ENCODE data around the gene RFXAP.

The RFXAP gene

DNA sequence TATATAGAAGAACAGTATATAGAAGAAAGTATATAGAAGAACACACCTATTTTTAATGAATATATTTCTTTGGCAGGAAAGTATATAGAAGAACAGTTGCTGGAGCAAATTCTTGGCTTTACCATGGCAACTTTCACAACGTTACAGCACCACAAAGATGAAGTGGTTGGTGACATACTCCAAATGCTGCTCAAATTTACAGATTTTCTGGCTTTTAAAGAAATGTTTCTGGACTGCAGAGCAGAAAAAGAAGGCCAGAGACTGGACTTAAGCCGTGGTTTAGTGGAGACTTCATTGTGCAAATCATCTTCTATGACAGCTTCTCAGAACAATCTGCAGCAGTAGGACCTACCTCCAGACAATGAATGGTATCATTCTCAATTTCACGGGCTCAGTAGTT, 24.3 kb upstream of the RFXAP start:
- DNase-seq (ENCODE audit: low read depth in 2 of 2), result no peak
- H3K4me3 ChIP-seq (replicated peaks in 1 of 2; ENCODE audit: low read depth in 2 of 2, low read length in 2 of 2), result no peak overlapping the region
- TF ChIP-seq, protein P1, sequence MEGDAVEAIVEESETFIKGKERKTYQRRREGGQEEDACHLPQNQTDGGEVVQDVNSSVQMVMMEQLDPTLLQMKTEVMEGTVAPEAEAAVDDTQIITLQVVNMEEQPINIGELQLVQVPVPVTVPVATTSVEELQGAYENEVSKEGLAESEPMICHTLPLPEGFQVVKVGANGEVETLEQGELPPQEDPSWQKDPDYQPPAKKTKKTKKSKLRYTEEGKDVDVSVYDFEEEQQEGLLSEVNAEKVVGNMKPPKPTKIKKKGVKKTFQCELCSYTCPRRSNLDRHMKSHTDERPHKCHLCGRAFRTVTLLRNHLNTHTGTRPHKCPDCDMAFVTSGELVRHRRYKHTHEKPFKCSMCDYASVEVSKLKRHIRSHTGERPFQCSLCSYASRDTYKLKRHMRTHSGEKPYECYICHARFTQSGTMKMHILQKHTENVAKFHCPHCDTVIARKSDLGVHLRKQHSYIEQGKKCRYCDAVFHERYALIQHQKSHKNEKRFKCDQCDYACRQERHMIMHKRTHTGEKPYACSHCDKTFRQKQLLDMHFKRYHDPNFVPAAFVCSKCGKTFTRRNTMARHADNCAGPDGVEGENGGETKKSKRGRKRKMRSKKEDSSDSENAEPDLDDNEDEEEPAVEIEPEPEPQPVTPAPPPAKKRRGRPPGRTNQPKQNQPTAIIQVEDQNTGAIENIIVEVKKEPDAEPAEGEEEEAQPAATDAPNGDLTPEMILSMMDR (IDR thresholded peaks at IDR 0.05; ENCODE audit: low read depth, low read length), result no peak

DNA sequence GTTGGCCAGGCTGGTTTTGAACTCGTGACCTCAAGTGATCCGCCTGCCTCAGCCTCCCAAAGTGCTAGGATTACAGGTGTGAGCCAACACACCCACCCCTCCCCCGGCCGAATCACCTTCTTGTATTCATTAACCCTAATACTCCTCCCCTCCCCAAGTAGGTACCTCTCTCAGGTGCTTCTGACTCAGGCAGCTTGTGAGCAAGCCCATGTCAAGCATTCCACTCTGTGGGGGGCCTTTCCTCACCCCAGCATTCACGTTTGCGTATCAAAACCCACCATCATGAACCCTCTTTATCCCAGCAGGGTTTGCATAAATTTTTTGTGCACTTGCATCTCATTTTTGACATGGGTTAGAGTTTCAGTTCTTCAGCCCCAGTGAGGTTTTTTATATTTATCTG, 23.6 kb upstream of the RFXAP start:
- TF ChIP-seq, protein P1 (IDR thresholded peaks at IDR 0.05; ENCODE audit: low read depth, low read length), result no peak
- H3K4me3 ChIP-seq (replicated peaks in 1 of 2; ENCODE audit: low read depth in 2 of 2, low read length in 2 of 2), result no peak overlapping the region
- DNase-seq (ENCODE audit: low read depth in 2 of 2), result no peak

DNA sequence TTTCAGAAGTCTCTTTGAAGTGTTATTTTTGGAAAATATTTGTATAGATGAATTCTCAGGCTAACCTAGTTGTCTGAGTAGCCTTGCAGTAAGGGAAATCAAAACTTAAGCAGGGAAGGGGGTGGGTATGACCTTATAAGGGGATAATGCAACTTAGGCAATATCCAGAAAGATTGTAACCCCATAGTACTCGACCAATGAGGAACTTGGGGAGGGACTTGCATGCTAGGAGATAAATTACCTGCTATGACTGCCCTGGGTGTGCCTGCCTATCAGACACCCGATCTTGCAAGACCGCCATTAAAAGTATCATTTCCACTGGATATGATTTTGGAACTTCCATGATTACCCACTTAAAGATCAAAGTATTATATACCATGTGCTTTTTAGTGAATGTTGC, 23.0 kb upstream of the RFXAP start:
- no peak overlapping the region for H3K4me3 ChIP-seq (replicated peaks in 1 of 2; ENCODE audit: low read depth in 2 of 2, low read length in 2 of 2)
- DNase-seq (ENCODE audit: low read depth in 2 of 2), result no peak
- TF ChIP-seq, protein P1 (IDR thresholded peaks at IDR 0.05; ENCODE audit: low read depth, low read length), result no peak

DNA sequence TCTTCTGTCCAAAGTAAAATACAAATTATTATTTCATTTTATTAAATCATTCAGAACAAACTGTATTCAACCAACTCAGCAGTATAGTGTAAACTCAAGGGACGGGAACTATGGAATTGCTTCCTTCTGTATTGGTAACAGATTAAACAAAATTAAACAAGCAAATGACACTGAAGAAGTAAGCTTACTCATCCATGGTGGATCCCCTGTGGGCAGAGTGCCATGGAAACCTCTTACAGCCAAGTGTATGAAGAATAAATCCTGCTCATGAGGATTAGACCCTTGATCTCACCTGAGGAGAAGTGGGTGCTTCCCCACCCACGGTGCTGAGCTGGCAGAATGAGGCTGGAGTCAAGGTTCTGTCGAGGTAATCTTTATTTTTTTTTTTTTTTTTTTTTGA, 18.0 kb upstream of the RFXAP start:
- TF ChIP-seq, protein P1 (IDR thresholded peaks at IDR 0.05; ENCODE audit: low read depth, low read length), result no peak
- no peak overlapping the region for H3K4me3 ChIP-seq (replicated peaks in 1 of 2; ENCODE audit: low read depth in 2 of 2, low read length in 2 of 2)
- no peak for DNase-seq (ENCODE audit: low read depth in 2 of 2)

DNA sequence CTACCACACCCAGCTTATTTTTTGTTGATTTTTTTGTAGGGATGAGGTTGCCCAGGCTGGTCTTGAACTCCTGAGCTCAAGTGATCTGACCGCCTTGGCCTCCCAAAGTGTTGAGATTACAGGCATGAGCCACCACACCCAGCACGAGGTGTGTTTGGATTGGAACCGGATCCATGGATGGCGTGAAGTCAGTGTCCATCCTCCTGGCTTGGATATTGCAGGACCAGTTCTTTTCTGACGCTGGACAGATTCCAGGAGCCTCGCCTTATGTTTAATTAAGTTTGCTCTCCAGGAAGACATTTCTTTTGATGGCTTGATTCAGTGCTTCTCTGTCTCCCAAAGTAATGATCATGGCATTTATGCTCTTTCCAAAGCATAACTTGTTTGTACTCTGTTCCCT, 14.4 kb upstream of the RFXAP start:
- H3K4me3 ChIP-seq (replicated peaks in 1 of 2; ENCODE audit: low read depth in 2 of 2, low read length in 2 of 2), result no peak overlapping the region
- DNase-seq (ENCODE audit: low read depth in 2 of 2), result no peak
- TF ChIP-seq, protein P1 (IDR thresholded peaks at IDR 0.05; ENCODE audit: low read depth, low read length), result no peak

DNA sequence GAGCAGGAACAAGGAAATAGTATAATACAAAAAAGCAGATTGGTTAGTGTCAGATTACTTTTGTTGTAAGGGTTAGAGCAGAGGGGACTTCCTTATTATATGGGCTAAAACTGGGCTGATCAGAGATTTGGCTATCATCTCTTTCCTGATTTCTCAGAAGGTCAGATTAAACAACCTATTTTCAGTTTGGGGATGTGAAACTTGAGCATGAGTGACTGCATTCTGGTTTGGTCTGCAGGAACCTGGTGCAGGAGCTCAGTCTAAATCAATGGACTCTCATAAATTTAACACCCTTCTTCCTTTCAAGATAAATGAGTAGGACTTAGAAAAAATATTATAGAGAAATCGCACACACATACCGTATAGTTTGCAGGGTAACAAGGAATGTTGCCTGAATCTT, 12.9 kb upstream of the RFXAP start:
- H3K4me3 ChIP-seq (replicated peaks in 1 of 2; ENCODE audit: low read depth in 2 of 2, low read length in 2 of 2), result no peak overlapping the region
- DNase-seq (ENCODE audit: low read depth in 2 of 2), result no peak
- TF ChIP-seq, protein P1 (IDR thresholded peaks at IDR 0.05; ENCODE audit: low read depth, low read length), result no peak

DNA sequence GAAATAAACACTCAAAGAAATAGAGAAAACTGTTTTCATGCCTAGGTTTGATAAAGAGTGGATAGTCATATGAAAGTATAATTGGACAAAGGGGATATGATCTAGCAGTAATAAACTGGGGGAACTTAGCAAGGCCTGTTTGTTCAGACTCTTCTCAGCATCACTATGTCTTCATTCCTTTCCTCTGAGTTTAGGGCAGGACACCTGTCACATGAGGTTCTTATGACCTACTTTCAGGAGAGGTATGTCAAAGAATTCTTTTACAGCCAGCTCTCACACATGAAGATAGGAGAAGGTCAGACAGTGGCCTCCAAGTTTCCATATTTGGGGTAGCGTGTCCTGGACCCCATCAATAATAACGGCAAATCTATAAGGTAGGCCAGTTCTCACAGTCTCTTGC, 11.4 kb upstream of the RFXAP start:
- H3K4me3 ChIP-seq (replicated peaks in 1 of 2; ENCODE audit: low read depth in 2 of 2, low read length in 2 of 2), result no peak overlapping the region
- TF ChIP-seq, protein P1 (IDR thresholded peaks at IDR 0.05; ENCODE audit: low read depth, low read length), result no peak
- no peak for DNase-seq (ENCODE audit: low read depth in 2 of 2)
